ENCODE results near the gene LCN6. TPM values are rescaled to one million over a fixed set of nuclear protein-coding genes. Genes with fewer than 3 reads are reported as not detected.

Gene LCN6
- total RNA-seq, 2 donors from 2014 or later = 7.8 to 16.2 TPM

DNA sequence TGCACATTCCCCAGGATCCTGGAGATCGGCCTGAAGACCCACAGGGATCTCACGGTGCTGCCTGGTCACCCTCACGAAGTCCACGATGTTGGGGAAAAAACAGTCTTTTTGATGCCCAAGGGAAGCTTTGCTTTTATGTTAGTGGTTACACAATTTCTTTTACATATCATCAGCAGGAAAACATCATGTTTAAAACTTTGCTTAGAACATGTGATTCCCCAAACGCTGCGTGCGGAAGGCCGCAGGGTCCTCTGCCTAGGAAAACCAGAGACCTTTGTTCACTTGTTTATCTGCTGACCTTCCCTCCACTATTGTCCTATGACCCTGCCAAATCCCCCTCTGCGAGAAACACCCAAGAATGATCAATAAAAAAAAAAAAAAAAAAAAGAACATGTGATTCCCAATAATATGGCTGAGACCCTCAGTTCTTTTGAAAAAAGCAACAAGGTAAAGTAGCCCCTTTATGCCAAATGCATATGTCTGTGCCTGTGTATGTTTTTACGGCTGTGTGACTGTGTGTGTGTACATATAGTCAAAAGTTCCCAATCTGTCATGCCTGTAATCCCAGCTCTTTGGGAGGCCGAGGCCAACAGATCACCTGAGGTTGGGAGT lies 49.6 kb downstream of the LCN6 start:
- no peak overlapping the region for H3K4me3 ChIP-seq
- H3K27ac ChIP-seq = no peak overlapping the region
- H3K27me3 ChIP-seq (replicated peaks; ENCODE audit: insufficient read depth) = no peaks in the 10 kb centered on the region
- DNase-seq (ENCODE audit: low spot score) = no peak
- TF ChIP-seq POLR2AphosphoS5 (IDR thresholded peaks at IDR 0.05) (no peak), POLR2A (IDR thresholded peaks at IDR 0.05) (no peak), CTCF (IDR thresholded peaks at IDR 0.05) (no peak)
- H3K9me3 ChIP-seq = no peaks in the 10 kb centered on the region
- WGBS = 88% methylated on average over 11 of the region's 11 CpGs
- intact Hi-C loops (cut with DNase I) = no loop called here
- H3K4me1 ChIP-seq (replicated peaks) = peaks cover 4% of the 10 kb centered on the region
- H3K36me3 ChIP-seq = no peaks in the 10 kb centered on the region

DNA sequence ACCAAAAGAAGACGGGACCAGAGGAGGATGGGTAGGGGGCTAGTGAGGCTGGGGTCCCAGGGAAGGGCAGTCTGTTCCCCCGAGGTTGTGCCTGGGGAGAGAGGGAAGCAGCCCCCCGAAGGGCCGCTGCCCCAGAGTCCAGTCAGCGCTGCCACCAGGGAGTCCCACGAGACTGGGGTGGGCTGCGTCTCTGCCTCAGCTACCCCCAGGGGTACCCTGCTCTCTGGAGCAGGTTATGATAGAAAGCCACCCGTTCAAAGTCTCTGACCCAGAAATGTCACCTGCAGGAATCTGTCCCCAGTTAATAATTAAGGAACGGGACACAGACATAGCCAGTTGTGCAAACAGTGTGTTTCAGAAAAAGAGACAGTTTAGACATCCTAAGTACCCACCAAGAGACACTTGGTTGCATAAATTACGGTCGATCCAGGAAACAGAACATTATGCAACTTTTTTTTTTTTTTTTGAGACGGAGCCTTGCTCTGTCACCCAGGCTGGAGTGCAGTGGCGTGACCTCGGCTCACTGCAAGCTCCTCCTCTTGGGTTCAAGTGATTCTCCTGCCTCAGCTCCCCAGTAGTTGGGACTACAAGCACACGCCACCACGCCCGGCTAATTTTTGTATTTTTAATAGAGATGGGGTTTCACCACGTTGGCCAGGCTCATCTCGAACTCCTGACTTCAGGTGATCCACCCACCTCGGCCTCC lies 50.4 kb downstream of the LCN6 start:
- no peaks in the 10 kb centered on the region for H3K9me3 ChIP-seq
- intact Hi-C loops (cut with DNase I) = no loop called here
- TF ChIP-seq CTCF (IDR thresholded peaks at IDR 0.05) = no peak
- TF ChIP-seq POLR2A (IDR thresholded peaks at IDR 0.05) = no peak
- TF ChIP-seq POLR2AphosphoS5 (IDR thresholded peaks at IDR 0.05) = no peak
- WGBS = 59% methylated on average over 20 of the region's 20 CpGs
- H3K4me1 ChIP-seq (replicated peaks) = peaks cover 4% of the 10 kb centered on the region
- no peaks in the 10 kb centered on the region for H3K27me3 ChIP-seq (replicated peaks; ENCODE audit: insufficient read depth)
- H3K36me3 ChIP-seq = no peaks in the 10 kb centered on the region
- DNase-seq (ENCODE audit: low spot score) = no peak
- no peak overlapping the region for H3K27ac ChIP-seq
- H3K4me3 ChIP-seq = no peak overlapping the region

- TF ChIP-seq POLR2AphosphoS5 (IDR thresholded peaks at IDR 0.05) = no peak
- no peak for TF ChIP-seq CTCF (IDR thresholded peaks at IDR 0.05)
- TF ChIP-seq POLR2A (IDR thresholded peaks at IDR 0.05) = no peak
- no peaks in the 10 kb centered on the region for H3K36me3 ChIP-seq
- H3K27me3 ChIP-seq (replicated peaks; ENCODE audit: insufficient read depth) = no peaks in the 10 kb centered on the region
- H3K27ac ChIP-seq = no peak overlapping the region
- H3K4me1 ChIP-seq (replicated peaks) = peaks cover 4% of the 10 kb centered on the region
- H3K4me3 ChIP-seq = no peak overlapping the region
- H3K9me3 ChIP-seq = no peaks in the 10 kb centered on the region
- DNase-seq (ENCODE audit: low spot score) = no peak
- 56% methylated on average over 23 of the region's 23 CpGs for WGBS
- intact Hi-C loops (cut with DNase I) = no loop called here
These were observed 51.0 kb downstream of the LCN6 start for GRCh38 chr9:136697146-136697820.

GRCh38 chr9:136696502-136696901 lies 51.8 kb downstream of the LCN6 start:
- no peaks in the 10 kb centered on the region for H3K9me3 ChIP-seq
- no peak for TF ChIP-seq POLR2AphosphoS5 (IDR thresholded peaks at IDR 0.05)
- TF ChIP-seq CTCF (IDR thresholded peaks at IDR 0.05) = no peak
- no peak for TF ChIP-seq POLR2A (IDR thresholded peaks at IDR 0.05)
- no peak for DNase-seq (ENCODE audit: low spot score)
- intact Hi-C loops (cut with DNase I) = no loop called here
- WGBS = 66% methylated on average over 9 of the region's 9 CpGs
- no peaks in the 10 kb centered on the region for H3K27me3 ChIP-seq (replicated peaks; ENCODE audit: insufficient read depth)
- no peak overlapping the region for H3K4me3 ChIP-seq
- no peaks in the 10 kb centered on the region for H3K36me3 ChIP-seq
- H3K27ac ChIP-seq = no peak overlapping the region
- peaks cover 4% of the 10 kb centered on the region for H3K4me1 ChIP-seq (replicated peaks)

Measured in prostate gland (tissue), 2 donors.